HG03139 (cell line): ENCODE measurements around the gene GRAMD2A.

Experiments
- ATAC-seq: cut with Tn5 transposase; IDR thresholded peaks from one replicate; pipeline ENCODE4 v1.9.1; 2021; ENCODE audit not compliant: unreplicated experiment

Gene GRAMD2A

GRCh38 chr15:72197460-72198355 lies at the start of gene GRAMD2A:
GRAMD2A (minus strand) TSS chr15:72197787.
- ATAC-seq = no peak

- ATAC-seq = no peak
These were observed 45.3 kb upstream of the GRAMD2A start for GRCh38 chr15:72242775-72243370.

- no peak for ATAC-seq
These were observed 42.1 kb upstream of the GRAMD2A start for GRCh38 chr15:72239652-72240051.

- ATAC-seq = no peak
These were observed 41.0 kb upstream of the GRAMD2A start for GRCh38 chr15:72238586-72238985.

DNA sequence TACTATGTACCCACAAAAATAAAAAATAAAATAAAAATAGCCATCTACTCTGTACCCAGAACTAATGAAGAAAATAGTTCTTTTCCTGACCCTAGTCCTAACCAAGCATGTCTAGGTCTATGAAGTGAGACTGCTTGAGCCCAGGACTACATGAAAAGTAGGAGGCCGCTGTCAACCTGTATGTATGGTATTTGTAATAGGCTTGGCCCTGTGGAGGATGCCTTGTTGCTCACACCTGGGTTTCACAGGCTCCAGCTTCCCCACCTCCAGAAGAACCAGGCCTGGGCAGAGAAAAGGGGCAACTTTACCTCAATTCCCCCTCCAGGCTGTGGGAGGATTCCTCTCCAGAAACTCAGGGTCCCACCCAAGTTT lies 40.3 kb upstream of the GRAMD2A start:
- no peak for ATAC-seq

GRCh38 chr15:72237029-72237852 lies 39.7 kb upstream of the GRAMD2A start:
- ATAC-seq = peak; percentile 67

DNA sequence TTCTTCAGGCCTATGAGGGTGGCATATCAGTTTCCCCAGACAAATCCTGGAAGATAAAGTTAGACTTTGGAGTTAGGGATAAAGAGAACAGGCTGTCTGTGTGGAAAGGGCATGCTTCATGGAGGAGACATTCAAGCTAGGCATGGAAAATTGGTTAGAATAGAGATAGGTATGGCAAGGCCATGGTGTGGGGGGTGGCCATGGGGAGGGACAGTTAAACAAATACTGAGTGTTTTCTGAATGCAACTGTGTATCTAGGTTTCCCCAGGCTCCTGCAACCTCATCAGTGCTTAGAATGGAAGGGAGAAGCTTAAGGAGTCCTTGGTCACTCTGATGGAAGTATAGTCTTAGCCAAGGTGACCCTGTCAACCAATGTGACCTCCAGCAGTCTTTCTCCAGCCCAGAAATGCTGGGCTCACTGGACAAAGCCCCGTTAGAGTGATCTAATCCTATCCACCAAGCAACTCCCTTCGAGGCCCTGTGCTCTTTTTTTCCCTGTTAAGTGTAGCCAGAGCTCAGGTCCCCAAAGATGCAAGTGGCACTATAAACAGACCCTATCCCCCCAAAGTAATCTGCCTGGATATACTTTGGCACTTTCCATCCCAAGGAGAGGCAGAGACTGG lies 38.9 kb upstream of the GRAMD2A start:
- no peak for ATAC-seq

DNA sequence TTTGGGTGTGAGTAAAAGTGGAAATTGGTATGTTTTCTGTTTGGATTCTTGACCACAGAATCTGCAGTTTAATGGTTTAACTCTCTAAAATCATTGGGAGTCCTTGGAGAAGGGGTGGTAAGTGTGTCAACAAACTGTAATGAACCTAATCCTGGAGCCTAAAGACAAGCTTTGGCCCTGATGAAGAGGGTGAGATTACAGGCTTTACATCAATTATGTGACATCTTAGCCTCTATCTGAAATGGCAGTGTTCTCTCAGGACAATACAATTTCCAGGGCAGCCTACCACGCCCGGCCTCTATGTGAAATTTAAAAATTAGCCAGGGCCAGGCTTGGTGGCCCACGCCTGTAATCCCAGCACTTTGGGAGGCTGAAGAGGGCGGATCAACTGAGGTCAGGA lies 37.7 kb upstream of the GRAMD2A start:
- ATAC-seq = no peak

DNA sequence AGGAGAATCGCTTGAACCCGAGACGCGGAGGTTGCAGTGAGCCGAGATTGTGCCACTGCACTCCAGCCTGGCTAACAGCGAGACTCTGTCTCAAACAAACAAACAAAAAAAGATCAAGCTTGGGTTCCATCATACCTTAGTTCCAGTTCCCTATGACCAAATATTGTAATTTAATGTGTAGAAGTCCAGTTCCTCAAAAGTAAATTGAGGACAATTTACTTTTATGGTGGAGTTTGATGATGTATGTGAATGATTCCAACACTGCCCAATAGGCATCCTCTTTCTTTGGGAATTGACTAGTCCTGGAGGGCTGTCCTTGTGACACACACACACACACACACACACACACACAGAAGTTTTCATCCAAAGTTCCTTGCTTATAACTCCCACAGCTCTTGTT lies 36.2 kb upstream of the GRAMD2A start:
- ATAC-seq = no peak

GRCh38 chr15:72231833-72232478 lies 34.4 kb upstream of the GRAMD2A start:
- ATAC-seq = no peak

GRCh38 chr15:72231066-72231832 lies 33.7 kb upstream of the GRAMD2A start, which contains the start of gene PKM:
PKM (minus strand) TSS chr15:72231190; CDS start chr15:72219097, 12,093 bp downstream.
- peak; percentile 38 for ATAC-seq

- no peak for ATAC-seq
These were observed 32.8 kb upstream of the GRAMD2A start for GRCh38 chr15:72230197-72231065.

DNA sequence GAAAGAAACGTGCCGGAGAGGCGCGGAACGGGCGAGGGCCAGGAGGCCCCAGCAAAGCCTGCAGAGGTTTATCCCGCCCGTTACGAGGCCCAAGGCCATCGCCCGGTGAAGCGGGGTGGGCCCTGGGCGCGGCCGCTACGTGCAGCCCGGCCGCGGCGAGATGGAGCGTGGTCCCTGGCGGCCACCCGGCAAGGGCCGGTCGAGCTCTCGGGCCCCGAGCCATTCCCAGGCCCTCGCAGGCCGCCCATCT lies 32.3 kb upstream of the GRAMD2A start:
- ATAC-seq = no peak

- no peak for ATAC-seq
These were observed 31.7 kb upstream of the GRAMD2A start for GRCh38 chr15:72229076-72229946.

DNA sequence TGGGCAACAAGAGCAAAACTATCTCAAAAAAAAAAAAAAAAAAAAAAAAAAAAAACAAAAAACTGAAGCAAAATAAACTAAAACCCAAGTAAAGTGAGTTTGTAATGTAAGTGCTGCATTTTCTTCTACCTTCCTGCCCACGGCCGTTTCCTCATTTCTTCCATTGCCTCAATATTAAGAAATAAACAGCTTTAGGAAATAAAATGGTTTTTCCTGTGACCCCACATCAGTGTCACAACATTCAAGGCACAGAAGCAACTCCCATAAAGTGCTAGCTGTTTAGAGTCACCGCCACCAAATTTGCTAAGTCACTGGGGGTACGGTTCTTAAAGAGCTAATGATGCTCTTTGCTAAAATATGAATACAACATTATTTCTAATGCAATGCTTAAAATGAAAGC lies 30.1 kb upstream of the GRAMD2A start:
- no peak for ATAC-seq

DNA sequence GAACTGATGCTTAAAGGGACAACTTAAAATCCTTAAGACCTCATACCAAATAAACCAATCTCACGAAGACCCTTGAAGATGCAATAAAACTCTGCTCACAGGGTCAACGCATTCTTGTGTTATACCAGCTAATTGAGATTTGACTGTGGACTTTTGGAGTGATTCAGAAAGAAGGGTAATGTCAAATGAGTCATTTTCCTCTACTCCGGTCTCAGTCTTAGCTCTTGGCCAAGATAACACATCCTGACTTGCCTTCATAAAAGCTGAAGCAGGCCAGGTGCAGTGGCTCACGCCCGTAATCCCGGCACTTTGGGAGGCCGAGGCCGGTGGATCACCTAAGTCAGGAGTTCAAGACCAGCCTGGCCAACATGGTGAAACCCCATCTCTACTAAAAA lies 29.6 kb upstream of the GRAMD2A start:
- ATAC-seq = no peak

DNA sequence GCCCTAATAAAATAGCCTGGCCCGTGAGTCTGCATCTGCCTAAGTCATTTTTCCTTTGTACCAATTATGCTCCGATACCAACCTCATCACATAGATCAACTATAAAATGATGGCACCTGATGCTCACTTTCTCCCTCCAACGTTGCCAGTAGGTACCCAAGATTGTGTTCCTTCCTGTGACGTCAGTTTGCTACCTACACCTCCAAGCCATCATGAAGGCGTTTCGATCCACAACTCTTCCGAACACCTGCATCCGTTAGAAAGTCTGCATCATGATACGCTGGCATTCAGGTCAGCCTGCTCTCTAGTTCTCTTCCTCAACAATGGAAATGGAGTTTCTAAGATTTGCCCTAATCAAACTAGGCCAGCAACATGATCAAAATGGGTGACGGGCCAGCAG lies 25.7 kb upstream of the GRAMD2A start:
- ATAC-seq = no peak

DNA sequence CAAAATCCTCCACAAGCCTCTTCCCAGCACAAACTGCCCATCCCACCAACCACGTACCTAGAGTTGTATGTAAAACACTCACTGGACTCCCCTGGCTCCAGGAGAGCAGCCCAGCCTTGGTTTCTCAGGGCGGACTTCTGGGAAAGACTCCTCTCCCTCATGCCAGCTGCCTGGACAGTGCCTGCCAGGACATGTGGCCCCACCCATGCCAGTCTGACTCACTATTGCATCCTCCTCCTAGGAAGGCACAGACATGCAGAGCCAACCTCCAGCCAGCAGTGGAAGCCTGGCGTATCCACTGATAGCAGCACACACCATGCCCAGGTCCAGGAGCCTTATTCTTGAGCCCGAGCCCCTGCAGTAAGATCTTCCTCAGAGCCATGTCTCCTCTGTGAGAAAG lies 24.8 kb upstream of the GRAMD2A start:
- ATAC-seq = no peak
